HepG2 (cell line): Measurements from ENCODE around the gene NELFCD. TPM values are rescaled to one million over a fixed set of nuclear protein-coding genes. Genes with fewer than 3 reads are reported as not detected.

Experiments
- DNMT1 ChIP-seq: sonication (generic); formaldehyde crosslinking; IDR thresholded peaks from 2 replicates; pipeline ENCODE4 v1.5.1; 2020; ENCODE audit warnings: mild to moderate bottlenecking, missing genetic modification reagents
- FOXC1 ChIP-seq: sonication (generic); formaldehyde crosslinking; IDR thresholded peaks from 2 replicates; pipeline ENCODE4 v1.8.0; 2022; ENCODE audit warnings: mild to moderate bottlenecking, missing genetic modification reagents, borderline replicate concordance
- JDP2 ChIP-seq: sonication (generic); formaldehyde crosslinking; IDR thresholded peaks from 2 replicates; pipeline ENCODE4 v1.8.1; 2022; ENCODE audit warnings: missing genetic modification reagents, borderline replicate concordance
- KMT2A ChIP-seq: sonication (generic); formaldehyde crosslinking; IDR thresholded peaks from 2 replicates; pipeline ENCODE4 v1.4.0; 2020; ENCODE audit warnings: missing genetic modification reagents
- PHF20 ChIP-seq: sonication (generic); formaldehyde crosslinking; IDR thresholded peaks from 2 replicates; pipeline ENCODE4 v1.5.0; 2020; ENCODE audit warnings: mild to moderate bottlenecking, missing genetic modification reagents
- SRSF9 ChIP-seq: fragments of 200-400 bp; formaldehyde crosslinking; IDR thresholded peaks from 2 replicates; pipeline ENCODE4 v1.6.1; 2018; ENCODE audit warnings: borderline replicate concordance, mild to moderate bottlenecking, low read depth, low read length; ENCODE audit not compliant: insufficient read depth, poor library complexity, severe bottlenecking
- ZBTB3 ChIP-seq: sonication (generic); formaldehyde crosslinking; IDR thresholded peaks from 2 replicates; pipeline ENCODE4 v1.4.0; 2020; ENCODE audit warnings: low read depth, mild to moderate bottlenecking, moderate library complexity, missing genetic modification reagents, borderline replicate concordance
- ZFP36 ChIP-seq: fragments of 150-350 bp; IDR thresholded peaks from 2 replicates; pipeline ENCODE4 v1.6.1; 2018; ENCODE audit warnings: borderline replicate concordance, low read length, low read depth; ENCODE audit not compliant: partially characterized antibody
- ZNF124 ChIP-seq: sonication (generic); formaldehyde crosslinking; IDR thresholded peaks from 2 replicates; pipeline ENCODE4 v1.4.0; 2020; ENCODE audit warnings: missing genetic modification reagents
- ZNF207 ChIP-seq: fragments of 450-650 bp; IDR thresholded peaks from 2 replicates; pipeline ENCODE4 v1.6.1; 2016; ENCODE audit warnings: antibody characterized with exemption, borderline replicate concordance
- ZNF317 ChIP-seq: sonication (generic); formaldehyde crosslinking; IDR thresholded peaks from 2 replicates; pipeline ENCODE4 v1.5.0; 2020; ENCODE audit warnings: mild to moderate bottlenecking, missing genetic modification reagents
- ZNF343 ChIP-seq: sonication (generic); formaldehyde crosslinking; IDR thresholded peaks from 2 replicates; pipeline ENCODE4 v1.4.0; 2020; ENCODE audit warnings: mild to moderate bottlenecking, missing genetic modification reagents
- ZNF703 ChIP-seq: sonication (generic); formaldehyde crosslinking; IDR thresholded peaks from 2 replicates; pipeline ENCODE4 v1.5.1; 2020; ENCODE audit warnings: missing genetic modification reagents, mild to moderate bottlenecking, moderate library complexity, borderline replicate concordance
- ZNF790 ChIP-seq: sonication (generic); formaldehyde crosslinking; IDR thresholded peaks from 2 replicates; pipeline ENCODE4 v1.8.0; 2022; ENCODE audit warnings: missing genetic modification reagents, mild to moderate bottlenecking, borderline replicate concordance
- polyA plus RNA-seq, 8 experiments: library from polyadenylated mRNA; depleted of rRNA in 3 of 8; stranded (reverse) in 7 of 8; unstranded in 1 of 8; fragments of >200 nt; fragmentation: Illumina TruSeq in 4 of 8; extraction: Trizol in 4 of 8; gene quantifications; 2 replicates each; pipeline versions ENCODE4 v1.2.1 to v1.2.3, GENCODE V29; 2011 to 2016; ENCODE audit warnings: low read depth in 4 of 8, missing spikeins in 1 of 8, mixed read lengths in 1 of 8; ENCODE audit not compliant: insufficient read depth in 1 of 8
- total RNA-seq, 5 experiments: library from RNA; depleted of rRNA; stranded (reverse); fragments of >200 nt; fragmentation: Illumina TruSeq; extraction: Trizol; gene quantifications; 2 replicates each; pipeline ENCODE4 v1.2.3, GENCODE V29; 2016; ENCODE audit warnings: low read depth in 1 of 5
- TF ChIP-seq, protein P1 (sequence below): sonication (generic); formaldehyde crosslinking; IDR thresholded peaks from 2 replicates; pipeline ENCODE4 v1.4.0; 2020; ENCODE audit warnings: missing genetic modification reagents, borderline replicate concordance
- TF ChIP-seq, protein P2 (sequence below): sonication (generic); formaldehyde crosslinking; IDR thresholded peaks from 2 replicates; pipeline ENCODE4 v1.8.1; 2023; ENCODE audit warnings: mild to moderate bottlenecking, inconsistent platforms, moderate library complexity, missing genetic modification reagents, borderline replicate concordance
- TF ChIP-seq, protein P3 (sequence below): sonication (generic); formaldehyde crosslinking; IDR thresholded peaks from 2 replicates; pipeline ENCODE4 v1.8.0; 2022; ENCODE audit warnings: missing genetic modification reagents, mild to moderate bottlenecking, borderline replicate concordance
- TF ChIP-seq, protein P4 (sequence below): sonication (generic); formaldehyde crosslinking; IDR thresholded peaks from 2 replicates; pipeline ENCODE4 v1.4.0; 2020; ENCODE audit warnings: missing genetic modification reagents

Gene NELFCD
- total and polyA plus RNA-seq, 2 of the 13 experiments (the other 11 are each of a cell fraction or from before 2014, with no cell fraction given), result 159 to 203 TPM

DNA sequence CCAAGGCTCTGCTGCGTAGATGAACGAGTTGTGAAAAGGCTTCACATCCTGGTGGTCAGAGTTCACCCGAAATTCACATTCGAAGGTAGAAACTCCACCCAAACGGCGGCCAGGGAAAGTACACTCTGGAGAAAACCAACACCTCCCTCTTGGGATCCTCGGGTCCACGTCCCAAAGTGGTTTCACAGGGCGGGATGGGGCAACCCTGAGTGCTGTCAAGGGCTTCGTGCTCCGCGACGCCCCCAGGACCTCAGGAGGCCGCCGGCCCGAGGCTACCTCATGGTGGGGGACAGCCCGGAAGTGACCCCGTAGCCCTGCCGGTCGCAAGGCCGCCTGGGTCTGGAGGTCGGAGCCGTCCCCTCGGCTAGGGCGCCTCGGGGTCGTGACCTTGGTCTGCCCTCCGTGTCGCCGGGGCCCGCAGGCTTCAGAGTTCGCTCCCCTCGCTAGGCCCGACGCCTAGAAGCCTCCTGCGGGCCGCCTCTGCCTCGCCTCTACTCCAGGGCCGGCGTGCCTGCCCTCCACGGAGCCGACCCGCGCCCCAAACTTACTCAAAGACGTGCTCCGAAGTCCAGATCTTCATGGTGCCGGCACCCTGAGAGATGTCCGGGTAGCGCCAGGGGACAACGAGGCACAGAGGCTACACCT is 61.2 kb downstream of the NELFCD start, which contains the start of gene PRELID3B (continued):
- TF ChIP-seq ZNF790, result 0 out of 2 replicates have a peak, but pooled peaks have one; percentile 25
- TF ChIP-seq ZNF343 (CRISPR knock-in tag), result peak; percentile 82; the same call in 1 of the 2 replicates
- TF ChIP-seq ZNF317 (CRISPR knock-in tag), result peak; percentile 65
- peak; percentile 64; the same call in 1 of the 2 replicates for TF ChIP-seq KMT2A
- TF ChIP-seq ZBTB3 (CRISPR knock-in tag), result no peak
- TF ChIP-seq SRSF9, result no peak
- TF ChIP-seq, protein P1, sequence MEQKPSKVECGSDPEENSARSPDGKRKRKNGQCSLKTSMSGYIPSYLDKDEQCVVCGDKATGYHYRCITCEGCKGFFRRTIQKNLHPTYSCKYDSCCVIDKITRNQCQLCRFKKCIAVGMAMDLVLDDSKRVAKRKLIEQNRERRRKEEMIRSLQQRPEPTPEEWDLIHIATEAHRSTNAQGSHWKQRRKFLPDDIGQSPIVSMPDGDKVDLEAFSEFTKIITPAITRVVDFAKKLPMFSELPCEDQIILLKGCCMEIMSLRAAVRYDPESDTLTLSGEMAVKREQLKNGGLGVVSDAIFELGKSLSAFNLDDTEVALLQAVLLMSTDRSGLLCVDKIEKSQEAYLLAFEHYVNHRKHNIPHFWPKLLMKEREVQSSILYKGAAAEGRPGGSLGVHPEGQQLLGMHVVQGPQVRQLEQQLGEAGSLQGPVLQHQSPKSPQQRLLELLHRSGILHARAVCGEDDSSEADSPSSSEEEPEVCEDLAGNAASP (CRISPR knock-in tag), result peak; percentile 55
- TF ChIP-seq, protein P2, sequence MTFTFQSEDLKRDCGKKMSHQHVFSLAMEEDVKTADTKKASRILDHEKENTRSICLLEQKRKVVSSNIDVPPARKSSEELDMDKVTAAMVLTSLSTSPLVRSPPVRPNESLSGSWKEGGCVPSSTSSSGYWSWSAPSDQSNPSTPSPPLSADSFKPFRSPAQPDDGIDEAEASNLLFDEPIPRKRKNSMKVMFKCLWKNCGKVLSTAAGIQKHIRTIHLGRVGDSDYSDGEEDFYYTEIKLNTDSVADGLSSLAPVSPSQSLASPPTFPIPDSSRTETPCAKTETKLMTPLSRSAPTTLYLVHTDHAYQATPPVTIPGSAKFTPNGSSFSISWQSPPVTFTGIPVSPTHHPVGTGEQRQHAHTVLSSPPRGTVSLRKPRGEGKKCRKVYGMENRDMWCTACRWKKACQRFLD (CRISPR knock-in tag), result 0 out of 2 replicates have a peak, but pooled peaks have one; percentile 56
- peak; percentile 67; the same call in 1 of the 2 replicates for TF ChIP-seq DNMT1 (CRISPR knock-in tag)
- peak; percentile 24; the same call in 1 of the 2 replicates for TF ChIP-seq ZNF124 (CRISPR knock-in tag)
- peak; percentile 22; the same call in 1 of the 2 replicates for TF ChIP-seq FOXC1 (CRISPR knock-in tag)
- TF ChIP-seq PHF20 (CRISPR knock-in tag), result peak; percentile 61; the same call in 1 of the 2 replicates
- TF ChIP-seq ZFP36, result no peak
- TF ChIP-seq, protein P3, sequence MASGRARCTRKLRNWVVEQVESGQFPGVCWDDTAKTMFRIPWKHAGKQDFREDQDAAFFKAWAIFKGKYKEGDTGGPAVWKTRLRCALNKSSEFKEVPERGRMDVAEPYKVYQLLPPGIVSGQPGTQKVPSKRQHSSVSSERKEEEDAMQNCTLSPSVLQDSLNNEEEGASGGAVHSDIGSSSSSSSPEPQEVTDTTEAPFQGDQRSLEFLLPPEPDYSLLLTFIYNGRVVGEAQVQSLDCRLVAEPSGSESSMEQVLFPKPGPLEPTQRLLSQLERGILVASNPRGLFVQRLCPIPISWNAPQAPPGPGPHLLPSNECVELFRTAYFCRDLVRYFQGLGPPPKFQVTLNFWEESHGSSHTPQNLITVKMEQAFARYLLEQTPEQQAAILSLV (CRISPR knock-in tag), result 0 out of 2 replicates have a peak, but pooled peaks have one; percentile 36
- TF ChIP-seq, protein P4, sequence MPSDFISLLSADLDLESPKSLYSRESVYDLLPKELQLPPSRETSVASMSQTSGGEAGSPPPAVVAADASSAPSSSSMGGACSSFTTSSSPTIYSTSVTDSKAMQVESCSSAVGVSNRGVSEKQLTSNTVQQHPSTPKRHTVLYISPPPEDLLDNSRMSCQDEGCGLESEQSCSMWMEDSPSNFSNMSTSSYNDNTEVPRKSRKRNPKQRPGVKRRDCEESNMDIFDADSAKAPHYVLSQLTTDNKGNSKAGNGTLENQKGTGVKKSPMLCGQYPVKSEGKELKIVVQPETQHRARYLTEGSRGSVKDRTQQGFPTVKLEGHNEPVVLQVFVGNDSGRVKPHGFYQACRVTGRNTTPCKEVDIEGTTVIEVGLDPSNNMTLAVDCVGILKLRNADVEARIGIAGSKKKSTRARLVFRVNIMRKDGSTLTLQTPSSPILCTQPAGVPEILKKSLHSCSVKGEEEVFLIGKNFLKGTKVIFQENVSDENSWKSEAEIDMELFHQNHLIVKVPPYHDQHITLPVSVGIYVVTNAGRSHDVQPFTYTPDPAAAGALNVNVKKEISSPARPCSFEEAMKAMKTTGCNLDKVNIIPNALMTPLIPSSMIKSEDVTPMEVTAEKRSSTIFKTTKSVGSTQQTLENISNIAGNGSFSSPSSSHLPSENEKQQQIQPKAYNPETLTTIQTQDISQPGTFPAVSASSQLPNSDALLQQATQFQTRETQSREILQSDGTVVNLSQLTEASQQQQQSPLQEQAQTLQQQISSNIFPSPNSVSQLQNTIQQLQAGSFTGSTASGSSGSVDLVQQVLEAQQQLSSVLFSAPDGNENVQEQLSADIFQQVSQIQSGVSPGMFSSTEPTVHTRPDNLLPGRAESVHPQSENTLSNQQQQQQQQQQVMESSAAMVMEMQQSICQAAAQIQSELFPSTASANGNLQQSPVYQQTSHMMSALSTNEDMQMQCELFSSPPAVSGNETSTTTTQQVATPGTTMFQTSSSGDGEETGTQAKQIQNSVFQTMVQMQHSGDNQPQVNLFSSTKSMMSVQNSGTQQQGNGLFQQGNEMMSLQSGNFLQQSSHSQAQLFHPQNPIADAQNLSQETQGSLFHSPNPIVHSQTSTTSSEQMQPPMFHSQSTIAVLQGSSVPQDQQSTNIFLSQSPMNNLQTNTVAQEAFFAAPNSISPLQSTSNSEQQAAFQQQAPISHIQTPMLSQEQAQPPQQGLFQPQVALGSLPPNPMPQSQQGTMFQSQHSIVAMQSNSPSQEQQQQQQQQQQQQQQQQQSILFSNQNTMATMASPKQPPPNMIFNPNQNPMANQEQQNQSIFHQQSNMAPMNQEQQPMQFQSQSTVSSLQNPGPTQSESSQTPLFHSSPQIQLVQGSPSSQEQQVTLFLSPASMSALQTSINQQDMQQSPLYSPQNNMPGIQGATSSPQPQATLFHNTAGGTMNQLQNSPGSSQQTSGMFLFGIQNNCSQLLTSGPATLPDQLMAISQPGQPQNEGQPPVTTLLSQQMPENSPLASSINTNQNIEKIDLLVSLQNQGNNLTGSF (CRISPR knock-in tag), result peak; percentile 88; the same call in 1 of the 2 replicates
- no peak for TF ChIP-seq JDP2 (CRISPR knock-in tag)
- TF ChIP-seq ZNF207, result no peak
- peak; percentile 89 for TF ChIP-seq ZNF703 (CRISPR knock-in tag)
